Measurements from ENCODE around the gene RNU7-1.

The RNU7-1 gene

DNA sequence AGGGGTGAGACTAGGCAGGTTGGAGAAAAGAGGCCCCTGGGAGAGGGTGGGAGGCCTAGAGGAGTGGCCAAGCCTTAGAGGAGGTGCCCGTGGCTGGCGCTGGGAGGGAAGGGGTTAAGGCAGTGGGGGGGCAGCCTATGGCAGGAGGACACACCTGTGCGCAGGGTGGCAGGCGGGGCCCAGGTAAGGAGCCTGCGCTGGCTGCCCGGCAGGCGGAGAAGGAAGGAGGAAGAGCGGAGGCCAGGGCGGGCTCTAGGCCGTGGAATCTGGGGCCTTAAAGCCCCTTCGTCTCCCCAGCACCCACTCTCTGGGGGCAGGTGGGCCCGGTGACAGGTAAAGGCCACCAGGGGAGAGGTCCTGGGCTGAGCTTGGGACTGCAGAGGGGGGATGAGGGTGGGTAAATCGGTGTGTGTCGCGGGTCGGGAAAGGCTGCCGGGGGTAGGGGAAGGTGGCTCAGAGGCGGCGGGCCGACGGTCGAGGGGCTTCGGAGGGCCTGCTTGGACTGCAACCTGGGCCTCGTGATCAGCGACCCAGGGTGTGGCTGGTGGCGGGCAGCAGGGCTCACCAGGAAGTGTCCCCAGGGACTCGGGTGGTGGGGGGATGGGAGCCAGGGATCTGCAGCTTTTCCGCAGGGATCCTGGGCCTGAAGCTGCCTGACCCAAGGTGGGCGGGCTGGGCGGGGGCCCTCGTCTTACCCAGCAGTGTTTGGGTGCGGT lies 19.6 kb downstream of the RNU7-1 start:
- in situ Hi-C loops (cut with MboI; ENCODE audit: low sequenced_read_pairs), result no loop called here

DNA sequence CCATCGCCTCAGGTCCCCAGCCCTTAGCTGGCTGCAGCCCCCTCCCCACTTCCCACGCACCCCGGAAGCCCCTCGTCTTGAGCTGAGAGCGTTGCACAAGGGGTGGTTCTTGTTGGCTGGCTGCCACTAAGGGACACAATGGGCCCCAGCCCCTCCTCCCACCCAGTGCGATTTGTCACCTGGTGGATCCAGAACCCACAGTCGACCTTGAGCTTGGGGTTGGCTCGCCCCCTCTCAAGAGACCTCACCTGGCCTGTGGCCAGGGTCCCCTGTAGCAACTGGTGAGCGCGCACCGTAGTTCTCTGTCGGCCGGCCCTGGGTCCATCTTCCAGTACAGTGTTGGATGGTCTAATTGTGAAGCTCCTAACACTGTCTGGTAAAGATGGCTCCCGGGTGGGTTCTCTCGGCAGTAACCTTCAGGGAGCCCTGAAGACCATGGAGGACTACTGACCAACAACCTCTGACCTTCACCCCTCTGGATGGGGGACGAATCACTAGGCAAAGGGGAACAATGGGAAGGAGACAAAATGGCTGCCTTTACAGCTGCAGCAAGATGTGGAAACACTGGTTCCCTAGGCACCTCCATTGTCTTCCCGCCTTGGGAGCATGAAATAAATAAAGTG lies 20.3 kb downstream of the RNU7-1 start:
- in situ Hi-C loops (cut with MboI; ENCODE audit: low sequenced_read_pairs), result no loop called here

DNA sequence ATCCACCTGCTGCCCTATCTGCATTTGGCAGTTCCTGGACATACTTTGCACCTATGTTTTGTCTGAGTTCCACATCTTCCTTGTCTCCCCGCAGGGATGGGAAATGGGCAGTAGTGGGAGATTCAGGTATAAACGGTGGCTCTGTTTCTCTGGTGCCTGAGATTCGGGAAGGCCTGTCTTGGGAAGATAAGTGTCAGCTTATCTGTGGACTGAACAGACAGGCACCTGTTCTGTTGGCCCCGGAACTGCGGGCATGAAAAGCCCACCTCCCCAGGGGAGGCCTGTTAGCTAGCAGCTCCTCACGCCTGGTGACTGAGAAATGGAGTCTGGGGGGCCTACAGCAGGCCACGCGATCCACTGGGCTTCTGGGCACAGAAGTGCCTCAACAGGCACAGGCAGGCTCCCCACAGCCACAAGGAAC lies 21.0 kb downstream of the RNU7-1 start:
- in situ Hi-C loops (cut with MboI; ENCODE audit: low sequenced_read_pairs), result no loop called here

DNA sequence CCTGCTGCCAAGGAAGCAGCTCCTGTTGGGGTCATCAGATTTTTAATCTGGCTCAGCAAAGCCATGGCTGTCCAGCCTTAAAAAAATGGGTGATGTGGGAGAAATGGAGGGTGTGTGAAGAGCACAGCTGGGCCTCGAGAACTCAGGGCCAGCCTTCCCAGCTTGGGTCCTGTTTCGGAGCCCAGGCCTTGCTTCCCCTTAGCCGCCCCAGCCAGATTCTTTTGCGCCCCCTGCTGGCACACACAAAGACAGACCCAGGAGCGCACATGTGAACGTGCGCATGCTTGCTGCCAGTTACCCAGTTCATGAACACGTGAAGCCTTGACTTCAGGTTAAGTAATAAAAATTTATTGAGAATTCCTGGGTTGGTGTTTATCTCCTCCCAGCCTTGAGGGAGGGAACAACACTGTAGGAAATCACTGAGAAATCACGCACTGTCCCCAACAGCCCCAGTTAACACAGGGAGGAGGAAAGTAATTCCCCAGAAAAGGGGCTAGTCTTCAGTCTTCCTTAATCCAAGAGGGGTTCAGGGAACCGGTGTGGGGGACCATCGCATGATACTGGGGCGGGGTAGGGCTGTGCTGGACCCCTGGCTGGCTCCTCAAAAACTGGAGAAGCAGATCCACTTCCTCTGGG lies 21.5 kb downstream of the RNU7-1 start:
- in situ Hi-C loops (cut with MboI; ENCODE audit: low sequenced_read_pairs), result no loop called here

DNA sequence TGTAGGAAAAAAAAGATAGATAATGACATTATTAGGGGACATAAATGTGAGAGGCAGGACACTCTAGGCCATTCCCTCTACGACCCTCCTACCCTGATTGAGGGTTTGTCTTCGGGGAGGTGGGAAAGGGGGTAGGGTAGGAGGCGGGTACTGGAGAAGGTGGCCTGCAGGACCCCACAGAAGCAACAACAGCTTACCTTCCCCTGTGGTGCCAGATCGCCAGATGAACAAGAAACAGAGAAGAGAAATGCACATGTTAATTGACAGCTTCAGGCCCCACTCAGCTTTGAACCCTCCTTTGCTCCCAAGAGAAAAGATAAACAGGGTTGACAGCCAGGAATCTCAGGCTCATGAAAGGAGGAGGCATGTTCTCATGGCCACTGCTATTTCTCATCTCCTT lies 22.1 kb downstream of the RNU7-1 start:
- in situ Hi-C loops (cut with MboI; ENCODE audit: low sequenced_read_pairs), result no loop called here

DNA sequence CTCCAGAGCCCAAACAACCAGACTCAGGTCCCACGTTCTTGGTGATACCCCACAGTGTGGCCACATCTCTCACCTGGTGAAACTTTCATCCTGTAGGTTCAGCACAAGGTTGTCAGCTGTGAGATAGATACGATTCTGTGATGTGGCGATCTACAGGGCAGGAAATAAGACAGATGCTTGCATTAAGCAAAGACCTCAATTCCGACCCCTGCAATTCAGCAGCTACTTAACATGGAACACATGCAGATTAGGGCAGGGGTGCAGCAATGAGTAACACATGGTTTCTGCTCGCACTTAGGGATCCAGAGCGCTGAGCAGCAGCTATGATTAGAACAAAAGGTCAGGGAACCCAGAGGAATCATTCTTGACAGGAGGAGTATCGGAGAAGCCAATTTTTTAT lies 22.7 kb downstream of the RNU7-1 start:
- in situ Hi-C loops (cut with MboI; ENCODE audit: low sequenced_read_pairs), result no loop called here

DNA sequence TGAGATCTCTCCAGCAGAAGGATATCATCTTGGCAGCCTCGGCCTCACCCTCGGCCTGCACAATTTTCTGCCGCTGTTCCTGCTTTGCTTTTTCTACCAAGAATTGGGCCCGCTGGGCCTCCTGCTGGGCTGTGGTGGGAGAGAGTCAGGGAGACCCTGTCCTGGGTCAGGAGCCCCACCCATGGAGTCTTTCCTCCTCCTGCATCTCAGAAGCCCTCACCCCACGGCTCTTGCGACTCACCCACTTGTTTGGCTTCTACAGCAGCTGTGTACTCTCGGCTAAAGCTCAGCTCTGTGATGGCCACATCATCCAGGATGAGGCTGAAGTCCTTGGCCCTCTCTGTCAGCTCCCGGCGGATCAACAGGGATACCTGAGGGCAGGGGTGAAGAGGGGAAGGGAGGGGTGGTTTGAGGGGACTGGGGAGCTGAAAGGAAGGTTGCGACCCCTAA lies 24.1 kb downstream of the RNU7-1 start:
- in situ Hi-C loops (cut with MboI; ENCODE audit: low sequenced_read_pairs), result no loop called here

DNA sequence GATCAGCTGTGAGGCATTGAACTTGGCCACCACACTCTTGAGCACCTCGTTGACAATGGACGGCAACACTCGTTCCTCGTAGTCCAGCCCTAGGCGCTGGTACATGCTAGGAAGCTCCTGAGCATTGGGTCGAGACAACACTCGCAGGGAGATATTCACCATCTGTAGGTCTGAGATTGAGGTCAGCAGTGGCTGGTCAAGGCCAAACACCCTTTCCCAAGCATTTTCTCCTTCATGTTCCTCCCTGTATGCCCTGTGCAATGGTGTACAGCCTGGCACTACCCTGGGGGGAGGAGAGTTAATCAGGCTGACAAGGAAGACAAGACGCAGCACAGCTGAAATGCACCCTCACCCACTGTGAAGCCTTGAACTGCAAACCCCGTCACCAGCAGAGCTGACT lies 24.8 kb downstream of the RNU7-1 start:
- in situ Hi-C loops (cut with MboI; ENCODE audit: low sequenced_read_pairs), result no loop called here

DNA sequence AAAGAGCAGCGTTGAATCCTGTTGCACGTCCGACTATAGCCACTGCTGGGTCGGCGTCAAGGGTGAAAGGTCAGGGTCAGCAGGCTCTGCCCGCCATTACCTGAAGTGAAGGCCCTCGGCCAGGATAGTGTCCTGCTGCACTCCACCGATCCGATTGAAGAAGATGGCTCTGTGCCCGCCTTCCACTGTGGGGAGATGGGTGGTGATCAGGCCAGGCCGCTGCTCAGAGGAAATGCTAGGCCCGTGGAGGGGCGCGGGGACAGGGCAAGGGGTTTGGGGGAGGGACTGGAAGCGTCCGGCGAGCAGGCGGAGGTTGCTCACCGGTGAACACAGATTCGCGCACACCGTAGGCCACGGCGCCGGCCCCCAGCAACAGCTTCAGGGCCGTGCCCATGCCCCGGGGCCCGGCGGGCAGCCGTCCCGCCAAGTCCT lies 26.5 kb downstream of the RNU7-1 start:
- in situ Hi-C loops (cut with MboI; ENCODE audit: low sequenced_read_pairs), result no loop called here

DNA sequence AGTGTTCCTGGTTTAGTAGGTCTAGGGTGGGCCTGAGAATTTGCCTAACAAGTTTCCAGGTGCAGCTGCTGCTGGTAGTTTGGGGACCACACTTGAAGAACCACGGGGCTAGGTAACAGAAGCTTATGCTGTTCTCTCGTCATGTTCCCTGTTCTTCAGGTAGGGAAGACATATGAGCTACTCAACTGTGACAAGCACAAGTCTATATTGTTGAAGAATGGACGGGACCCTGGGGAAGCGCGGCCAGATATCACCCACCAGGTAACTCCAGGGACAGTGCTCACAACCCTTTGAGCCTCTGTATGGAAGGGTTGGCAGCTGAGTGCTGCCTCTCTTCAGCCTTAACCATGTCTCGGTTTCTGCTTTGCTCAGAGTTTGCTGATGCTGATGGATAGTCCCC lies 30.6 kb downstream of the RNU7-1 start:
- in situ Hi-C loops (cut with MboI; ENCODE audit: low sequenced_read_pairs), result no loop called here

DNA sequence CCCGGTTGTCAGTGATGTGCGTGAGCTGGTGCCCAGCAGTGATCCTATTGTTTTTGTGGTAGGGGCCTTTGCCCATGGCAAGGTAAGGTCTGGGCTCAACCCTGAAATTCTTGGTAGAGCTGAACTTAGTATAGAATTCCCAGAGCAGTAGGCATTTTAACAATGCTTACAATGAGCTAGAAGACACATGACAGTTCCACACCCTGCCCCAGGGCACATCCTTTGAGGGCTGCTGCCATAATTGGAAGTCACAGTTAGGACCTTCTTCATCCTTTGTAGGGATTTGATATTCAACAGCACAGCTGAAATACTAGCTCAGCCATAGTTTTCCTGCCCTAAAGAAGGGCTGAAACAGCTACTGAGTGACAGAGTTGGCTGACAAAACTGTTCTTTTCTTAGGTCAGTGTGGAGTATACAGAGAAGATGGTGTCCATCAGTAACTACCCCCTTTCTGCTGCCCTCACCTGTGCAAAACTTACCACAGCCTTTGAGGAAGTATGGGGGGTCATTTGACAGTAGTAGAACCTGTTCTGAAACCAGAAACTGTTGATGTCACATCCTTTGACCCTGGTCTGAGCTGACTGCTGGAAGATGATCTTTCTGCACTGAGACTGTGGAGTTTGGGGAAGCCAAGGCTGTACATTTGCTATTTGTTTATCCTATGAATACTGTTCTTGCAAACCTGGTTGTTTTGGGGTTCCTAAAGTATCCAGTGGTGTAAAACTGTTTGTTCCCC lies 31.8 kb downstream of the RNU7-1 start:
- in situ Hi-C loops (cut with MboI; ENCODE audit: low sequenced_read_pairs), result no loop called here

DNA sequence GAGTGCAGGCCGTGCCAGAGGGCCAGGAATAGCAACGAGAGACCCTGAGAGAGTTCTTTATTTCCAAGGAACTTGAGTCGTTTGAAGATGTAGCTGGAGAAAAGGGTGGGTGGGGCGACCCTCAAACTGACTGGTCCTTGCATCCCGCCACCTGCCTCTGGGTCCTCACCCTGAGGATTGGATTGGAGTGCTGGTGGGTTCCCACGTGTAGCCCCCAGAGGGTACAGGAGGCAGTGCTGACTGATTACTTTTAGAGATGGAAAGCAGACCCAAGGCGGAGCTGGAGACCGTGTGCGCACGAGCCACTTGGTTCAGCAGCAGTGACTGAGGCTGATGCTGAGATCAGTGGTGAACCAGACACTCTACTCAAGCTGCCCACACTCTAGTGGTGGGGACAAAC lies 34.0 kb downstream of the RNU7-1 start:
- in situ Hi-C loops (cut with MboI; ENCODE audit: low sequenced_read_pairs), result no loop called here

DNA sequence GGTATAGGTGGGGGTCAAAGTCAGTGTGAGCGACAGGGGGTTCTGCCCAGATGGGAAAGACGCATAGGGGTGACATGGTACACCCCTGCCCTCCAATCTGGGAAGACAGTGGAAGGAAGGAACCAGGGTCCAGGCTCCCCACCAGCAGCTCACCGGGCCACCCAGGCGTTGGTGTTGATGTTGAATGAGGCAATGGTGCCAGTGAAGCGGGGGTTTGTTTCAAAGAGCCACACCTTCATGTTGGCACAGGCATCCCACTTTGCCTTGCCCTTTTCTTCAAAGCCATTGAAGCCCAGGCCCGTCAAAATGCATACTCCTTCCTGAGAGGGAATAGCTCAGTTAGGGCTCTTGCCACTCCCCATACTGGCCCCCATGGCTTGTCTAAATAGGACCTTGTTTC lies 34.6 kb downstream of the RNU7-1 start:
- in situ Hi-C loops (cut with MboI; ENCODE audit: low sequenced_read_pairs), result no loop called here

DNA sequence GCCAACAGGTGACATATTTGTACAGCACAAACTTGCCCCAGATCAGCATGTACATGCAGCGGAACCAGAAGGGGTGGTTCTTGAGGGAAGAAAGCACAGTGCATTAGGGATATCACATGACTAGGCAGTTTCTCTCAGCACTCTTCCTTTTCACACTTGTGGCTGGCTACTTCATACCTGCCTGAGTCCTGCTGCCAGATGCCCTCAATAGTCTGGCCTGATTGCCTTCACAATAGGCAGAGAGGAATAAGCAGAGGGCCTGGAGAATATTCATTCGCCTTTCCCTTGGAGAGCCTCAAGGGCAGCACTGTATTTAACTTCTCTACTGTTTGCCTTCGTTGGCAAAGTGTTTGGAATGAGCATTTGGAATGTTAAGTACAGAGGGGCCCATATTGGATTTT lies 35.0 kb downstream of the RNU7-1 start:
- in situ Hi-C loops (cut with MboI; ENCODE audit: low sequenced_read_pairs), result no loop called here

DNA sequence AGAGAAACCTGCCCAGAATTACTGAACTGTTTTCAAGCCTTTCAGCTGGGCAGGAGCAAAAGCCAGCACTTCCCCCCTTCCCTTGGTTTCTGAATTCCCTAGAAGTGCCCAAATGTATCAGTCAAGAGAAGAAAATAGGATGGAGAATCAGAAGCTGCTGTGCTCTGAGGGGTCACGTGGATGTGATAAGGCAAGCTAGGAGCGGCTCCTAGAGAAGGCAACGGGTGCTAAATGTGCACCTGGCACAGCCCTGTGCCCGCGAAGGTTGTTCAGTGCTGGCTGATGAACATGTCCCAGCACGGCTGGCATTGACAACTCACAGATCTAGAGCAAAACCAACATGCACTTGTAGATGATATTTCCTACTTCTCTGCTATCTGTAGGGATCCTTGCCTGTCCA lies 35.4 kb downstream of the RNU7-1 start:
- in situ Hi-C loops (cut with MboI; ENCODE audit: low sequenced_read_pairs), result no loop called here

DNA sequence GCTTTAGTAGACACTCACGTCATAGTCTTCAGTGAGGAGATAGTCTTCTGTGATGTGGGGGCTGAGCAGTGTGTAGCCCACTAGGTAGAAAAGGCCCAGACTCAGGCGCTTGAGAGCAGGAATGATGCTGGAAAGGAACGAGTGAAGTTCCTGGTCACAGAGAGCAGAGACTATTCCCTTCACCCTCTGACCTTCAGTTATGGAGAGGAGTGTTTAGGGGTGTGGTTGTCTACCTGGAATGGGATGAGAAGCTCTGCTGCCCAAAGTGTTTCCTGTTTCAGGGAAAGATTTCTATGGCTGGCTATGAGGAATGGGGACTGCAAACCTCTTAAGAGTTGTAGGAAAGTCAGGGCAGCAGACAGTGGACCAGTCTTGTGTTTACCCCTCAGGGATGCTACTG lies 35.8 kb downstream of the RNU7-1 start:
- in situ Hi-C loops (cut with MboI; ENCODE audit: low sequenced_read_pairs), result no loop called here

DNA sequence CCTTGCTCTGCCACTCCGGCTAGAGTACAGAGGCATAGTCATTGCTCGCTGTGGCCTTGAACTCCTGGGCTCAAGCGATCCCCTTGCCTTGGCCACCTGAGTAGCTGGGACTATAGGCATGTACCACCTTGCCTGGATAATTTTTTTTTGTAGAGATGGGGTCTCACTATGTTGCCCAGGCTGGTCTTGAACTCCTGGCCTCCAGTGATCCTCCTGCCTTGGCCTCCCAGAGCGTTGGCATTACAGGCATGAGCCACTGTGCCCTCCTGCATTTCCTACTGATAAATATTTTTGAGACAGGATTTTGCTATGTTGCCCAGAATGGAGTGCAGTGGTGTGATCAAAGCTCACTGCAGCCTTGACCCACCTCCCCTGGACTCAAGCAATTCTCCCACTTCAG lies 36.5 kb downstream of the RNU7-1 start:
- in situ Hi-C loops (cut with MboI; ENCODE audit: low sequenced_read_pairs), result no loop called here

DNA sequence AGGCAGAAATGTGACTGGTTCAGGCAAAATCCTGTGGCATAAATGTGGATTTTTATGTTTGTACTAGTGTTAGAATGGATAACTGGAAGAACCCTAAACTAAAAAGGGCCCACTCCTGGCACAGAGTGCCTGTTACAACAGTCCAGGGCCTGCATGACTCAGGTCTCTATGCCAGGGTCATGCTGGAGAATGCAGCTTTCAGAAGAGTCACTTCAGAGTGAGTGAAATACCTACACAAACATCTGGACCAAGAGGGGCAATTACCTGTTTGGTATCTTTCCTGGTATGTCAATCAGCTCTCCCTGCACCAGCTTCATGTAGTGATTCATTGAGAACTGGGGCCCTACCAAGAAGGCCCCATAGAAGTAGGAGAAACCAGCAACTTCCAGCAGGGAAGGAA lies 37.1 kb downstream of the RNU7-1 start:
- in situ Hi-C loops (cut with MboI; ENCODE audit: low sequenced_read_pairs), result no loop called here

DNA sequence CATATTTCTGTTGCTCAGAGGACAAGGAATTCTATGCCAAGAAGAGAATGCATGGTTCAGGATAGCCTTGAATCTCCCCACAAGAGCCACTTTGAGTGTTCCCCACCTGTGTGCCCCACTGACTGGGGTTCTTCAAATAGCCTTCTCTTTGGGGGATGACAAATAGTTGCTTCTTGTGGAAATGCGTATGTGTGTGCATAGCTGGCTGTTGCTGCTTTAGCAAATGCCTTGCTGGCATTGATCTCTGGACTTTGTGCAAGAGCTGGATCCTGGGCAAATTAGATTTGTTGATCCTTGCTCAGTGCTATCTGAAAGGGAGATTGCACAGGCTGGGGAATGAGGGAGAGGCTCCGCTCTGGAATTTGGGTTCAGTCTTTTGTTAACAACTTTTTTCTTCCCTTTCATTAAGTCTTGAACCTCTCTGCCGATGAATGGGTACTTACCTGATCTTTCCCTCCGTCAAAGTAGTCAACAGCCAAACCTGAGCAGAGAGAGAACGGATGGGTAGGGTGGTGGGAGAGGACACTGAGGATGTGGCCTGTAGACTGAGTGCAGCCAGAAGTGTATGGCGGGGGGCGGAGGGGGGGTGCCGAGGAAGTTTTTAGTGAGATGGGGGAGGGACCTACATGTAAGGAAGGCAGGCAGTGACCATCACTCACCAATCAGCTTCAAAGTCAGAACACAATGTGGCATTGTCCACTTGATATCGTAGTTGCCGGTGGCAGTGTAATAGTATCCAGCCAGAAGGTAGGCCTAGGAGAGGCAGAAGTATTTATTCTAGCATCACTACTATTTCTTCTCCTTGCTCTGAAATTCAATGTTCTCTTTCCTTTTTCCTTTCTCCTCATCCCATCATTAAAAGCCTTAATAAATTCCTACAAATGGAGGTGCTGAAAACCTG lies 37.8 kb downstream of the RNU7-1 start:
- in situ Hi-C loops (cut with MboI; ENCODE audit: low sequenced_read_pairs), result no loop called here

DNA sequence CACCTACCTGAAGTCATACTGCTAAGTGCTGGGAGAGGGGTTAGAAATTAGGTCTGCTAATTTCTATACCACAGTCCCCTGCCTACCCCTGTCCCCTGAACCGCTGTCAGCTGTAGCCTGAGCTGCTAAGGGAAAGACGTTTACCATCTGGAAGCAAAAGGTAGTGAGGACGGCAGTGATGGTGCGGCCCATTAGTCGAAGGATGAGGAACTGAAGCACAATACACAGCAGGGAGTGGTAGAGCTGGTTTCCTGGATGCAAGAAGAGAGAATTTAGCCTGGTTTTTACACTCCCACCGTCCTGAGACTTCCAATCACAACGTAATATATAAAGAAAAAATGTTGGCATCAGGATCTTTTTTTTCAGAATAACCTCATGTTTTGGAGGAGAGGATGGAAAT lies 38.9 kb downstream of the RNU7-1 start:
- in situ Hi-C loops (cut with MboI; ENCODE audit: low sequenced_read_pairs), result no loop called here
